Choroid plexus epithelial cell (primary cell): ENCODE results near the gene TXNDC5.
"Not testable (repeated sequence)": the region's sequence is repeated elsewhere in the genome, so short reads cannot be mapped to it uniquely, and the experiment has no call there.

Experiments
- DNase-seq: peaks from one replicate; pipeline ENCODE4 v3.0.0-alpha.2; 2010; ENCODE audit warnings: low read depth
- H3K4me3 ChIP-seq: 2 replicates; pipeline ENCODE4 v1.5.1; 2011; ENCODE audit warnings: low read depth, mild to moderate bottlenecking, control low read depth, low read length, moderate library complexity
- CTCF ChIP-seq: conservative IDR thresholded peaks from 2 replicates; pipeline ENCODE4 v1.5.1; 2011; ENCODE audit warnings: low read depth, mild to moderate bottlenecking, control low read depth, inconsistent platforms, low read length, moderate library complexity

TXNDC5 gene

DNA sequence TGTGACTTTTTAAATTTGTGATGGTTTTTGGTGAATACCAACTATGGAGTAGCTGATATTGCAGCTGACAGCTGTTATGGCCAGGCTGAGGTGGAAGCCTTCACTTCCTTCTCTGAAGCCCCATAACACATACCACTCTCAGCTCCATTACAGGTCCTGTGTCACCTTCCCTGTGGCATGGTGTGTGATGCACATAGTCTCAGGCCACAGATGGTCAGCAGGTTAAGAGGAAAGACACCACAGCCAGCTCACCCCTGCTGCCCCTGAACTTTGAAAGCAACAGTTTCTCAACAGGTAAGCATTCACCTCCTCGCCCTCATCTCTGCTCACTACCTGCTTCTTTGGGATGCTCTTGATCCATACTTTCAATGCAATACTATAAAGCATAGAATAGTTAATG lies 7.7 kb downstream of the TXNDC5 start:
- DNase-seq: no peak
- no peak overlapping the region for H3K4me3 ChIP-seq
- TF ChIP-seq CTCF: no peak

- TF ChIP-seq CTCF: no peak
- no peak overlapping the region for H3K4me3 ChIP-seq
- DNase-seq: no peak
Observed at GRCh38 chr6:7902221-7902620, 8.4 kb downstream of the TXNDC5 start.

DNA sequence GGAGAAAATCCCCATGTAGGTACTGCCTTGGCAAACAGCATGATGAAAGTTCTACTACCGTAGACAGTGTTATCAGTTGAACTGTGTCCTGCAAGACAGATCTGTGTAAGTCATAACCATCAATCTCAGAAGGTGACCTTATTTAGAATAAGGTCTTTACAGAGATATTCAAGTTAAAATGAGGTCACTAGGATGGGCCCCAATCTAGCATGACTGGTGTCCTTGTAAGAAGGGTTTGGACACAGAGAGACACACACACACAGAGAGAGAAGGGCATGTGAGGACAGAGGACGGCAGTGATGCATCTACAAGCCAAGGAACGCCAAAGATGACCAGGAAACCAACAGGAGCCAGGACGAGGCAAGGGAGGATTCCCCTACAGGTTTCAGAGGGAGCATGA lies 8.8 kb downstream of the TXNDC5 start:
- DNase-seq: no peak
- H3K4me3 ChIP-seq: no peak overlapping the region
- TF ChIP-seq CTCF: no peak

- DNase-seq: no peak
- no peak overlapping the region for H3K4me3 ChIP-seq
- no peak for TF ChIP-seq CTCF
Observed at GRCh38 chr6:7901056-7901455, 9.5 kb downstream of the TXNDC5 start.

DNA sequence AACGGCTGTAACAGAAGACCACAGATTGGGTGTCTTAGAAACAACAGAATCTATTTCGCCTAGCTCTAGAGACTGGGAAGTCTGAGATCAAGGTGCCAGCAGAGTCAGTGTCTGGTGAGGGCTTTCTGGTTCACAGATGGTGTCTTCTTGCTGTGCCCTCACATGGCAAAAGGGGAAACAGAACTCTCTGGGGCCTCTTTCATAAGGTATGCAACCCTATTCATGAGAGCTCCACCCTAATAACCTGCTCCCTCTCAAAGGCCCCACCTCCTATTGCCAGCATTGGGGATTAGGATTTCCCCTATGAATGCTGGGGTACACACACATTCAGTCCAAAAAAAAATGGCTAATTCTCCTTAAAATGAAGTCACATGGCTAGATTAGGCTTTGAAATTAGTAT lies 10.0 kb downstream of the TXNDC5 start:
- TF ChIP-seq CTCF: no peak
- no peak for DNase-seq
- H3K4me3 ChIP-seq: no peak overlapping the region

GRCh38 chr6:7899889-7900213 lies 10.7 kb downstream of the TXNDC5 start:
- no peak overlapping the region for H3K4me3 ChIP-seq
- no peak for DNase-seq
- no peak for TF ChIP-seq CTCF

- TF ChIP-seq CTCF: peak; percentile 29
- no peak overlapping the region for H3K4me3 ChIP-seq
- DNase-seq: no peak
Observed at GRCh38 chr6:7899101-7899888, 11.3 kb downstream of the TXNDC5 start.

GRCh38 chr6:7898193-7898586 lies 12.4 kb downstream of the TXNDC5 start:
- DNase-seq, H3K4me3 ChIP-seq: not testable (repeated sequence)
